Prostate gland (tissue), 2 donors: ENCODE measurements around the gene TNPO3. TPM values are rescaled to one million over a fixed set of nuclear protein-coding genes. Genes with fewer than 3 reads are reported as not detected.
"Not testable (repeated sequence)": the region's sequence is repeated elsewhere in the genome, so short reads cannot be mapped to it uniquely, and the experiment has no call there.

ENCODE experiments used
- DNase-seq: peaks from one replicate; pipeline ENCODE4 v3.0.0-alpha.2; 2019; ENCODE audit warnings: low spot score
- H3K27ac ChIP-seq, 2 donors: fragments of 200-600 bp; sonication (generic); 2 replicates each; pipeline ENCODE4 v1.5.1; 2017 to 2019
- H3K27me3 ChIP-seq: fragments of 200-600 bp; sonication (generic); replicated peaks from 2 replicates; pipeline ENCODE4 v1.5.1; 2019; ENCODE audit not compliant: insufficient read depth
- H3K36me3 ChIP-seq, 2 donors: fragments of 200-600 bp; sonication (generic); 1 replicate in 1 of 2; 2 replicates in 1 of 2; pipeline versions ENCODE4 v1.5.1 to v1.8.1; 2017 to 2019
- H3K4me1 ChIP-seq: fragments of 200-600 bp; sonication (generic); replicated peaks from 2 replicates; pipeline ENCODE4 v1.5.1; 2019
- H3K4me3 ChIP-seq, 2 donors: fragments of 200-600 bp; sonication (generic); 2 replicates each; pipeline ENCODE4 v1.5.1; 2017 to 2019
- H3K9me3 ChIP-seq: fragments of 200-600 bp; sonication (generic); 2 replicates; pipeline ENCODE4 v1.5.1; 2017
- CTCF ChIP-seq, 4 experiments: fragments of 200-600 bp in 2 of 4; fragments of 450-650 bp in 2 of 4; sonication (generic) in 2 of 4; IDR thresholded peaks; 1 replicate in 3 of 4; 2 replicates in 1 of 4; pipeline ENCODE4 v1.5.1; 2016 to 2019; ENCODE audit warnings: antibody characterized with exemption in 4 of 4, mild to moderate bottlenecking in 2 of 4, moderate library complexity in 2 of 4
- POLR2A ChIP-seq: fragments of 450-650 bp; IDR thresholded peaks from one replicate; pipeline ENCODE4 v1.6.1; 2016; ENCODE audit warnings: antibody characterized with exemption, mild to moderate bottlenecking
- POLR2AphosphoS5 ChIP-seq: sonication (generic); formaldehyde crosslinking; IDR thresholded peaks from one replicate; pipeline ENCODE4 v1.6.1; 2017; ENCODE audit warnings: antibody characterized with exemption
- WGBS: methylation state at CpG from one replicate; pipeline ENCODE4 v1.1.5; 2018; 5-methylcytosine and 5-hydroxymethylcytosine counted together
- intact Hi-C: fragments of 100-400 bp; cut with DNase I; formaldehyde crosslinking; loops from one replicate; pipeline ENCODE4 v1.14.2; 2022
- total RNA-seq, 2 donors: library from RNA; depleted of rRNA; stranded (reverse); fragments of >200 nt; gene quantifications; one replicate each; pipeline ENCODE4 v1.1.0, GENCODE V29; 2016

Gene TNPO3
- total RNA-seq, 2 donors from 2014 or later, result 32.2 to 42.3 TPM

GRCh38 chr7:128947854-128948253 is 107.1 kb downstream of the TNPO3 start:
- Histone ChIP-seq H3K27me3 (no peaks in the 10 kb centered on the region), H3K4me3 (no peak overlapping the region), H3K27ac (no peak overlapping the region), H3K9me3 (no peaks in the 10 kb centered on the region), H3K4me1 (no peaks in the 10 kb centered on the region), H3K36me3 (no peaks in the 10 kb centered on the region)
- no peak for DNase-seq
- TF ChIP-seq POLR2A (no peak), POLR2AphosphoS5 (no peak), CTCF (IDR thresholded peaks at IDR 0.05) (no peak)
- WGBS, result 72% methylated on average over 9 of the region's 9 CpGs
- intact Hi-C loops, result no loop called here

- no peaks in the 10 kb centered on the region for H3K36me3 ChIP-seq
- H3K4me3 ChIP-seq, result no peak overlapping the region
- no peak for TF ChIP-seq POLR2A
- no peak for TF ChIP-seq POLR2AphosphoS5
- no peak for TF ChIP-seq CTCF (IDR thresholded peaks at IDR 0.05)
- no peak for DNase-seq
- intact Hi-C loops, result no loop called here
- WGBS, result 75% methylated on average over 22 of the region's 22 CpGs
- H3K4me1 ChIP-seq, result no peaks in the 10 kb centered on the region
- H3K9me3 ChIP-seq, result no peaks in the 10 kb centered on the region
- H3K27me3 ChIP-seq, result no peaks in the 10 kb centered on the region
- no peak overlapping the region for H3K27ac ChIP-seq
These were observed 107.7 kb downstream of the TNPO3 start for GRCh38 chr7:128946936-128947830.

GRCh38 chr7:128945668-128946366 is 109.1 kb downstream of the TNPO3 start:
- DNase-seq, result no peak
- TF ChIP-seq CTCF (IDR thresholded peaks at IDR 0.05) (no peak), POLR2AphosphoS5 (no peak), POLR2A (no peak)
- H3K27me3 ChIP-seq, result no peaks in the 10 kb centered on the region
- no peak overlapping the region for H3K27ac ChIP-seq
- 91% methylated on average over 19 of the region's 21 CpGs for WGBS
- H3K4me1 ChIP-seq, result no peaks in the 10 kb centered on the region
- H3K4me3 ChIP-seq, result no peak overlapping the region
- no peaks in the 10 kb centered on the region for H3K9me3 ChIP-seq
- no peaks in the 10 kb centered on the region for H3K36me3 ChIP-seq
- intact Hi-C loops, result no loop called here

GRCh38 chr7:128944487-128945236 is 110.2 kb downstream of the TNPO3 start:
- Histone ChIP-seq H3K36me3 (no peaks in the 10 kb centered on the region), H3K4me1 (no peaks in the 10 kb centered on the region), H3K27me3 (no peaks in the 10 kb centered on the region), H3K4me3 (no peak overlapping the region), H3K27ac (no peak overlapping the region), H3K9me3 (no peaks in the 10 kb centered on the region)
- WGBS, result 67% methylated on average over 7 of the region's 7 CpGs
- no peak for TF ChIP-seq POLR2A
- TF ChIP-seq CTCF (IDR thresholded peaks at IDR 0.05), result no peak
- TF ChIP-seq POLR2AphosphoS5, result no peak
- DNase-seq, result no peak
- intact Hi-C loops, result no loop called here

GRCh38 chr7:128943251-128943650 is 111.7 kb downstream of the TNPO3 start:
- H3K27me3 ChIP-seq, DNase-seq, intact Hi-C loops, H3K4me3 ChIP-seq, H3K36me3 ChIP-seq, H3K9me3 ChIP-seq, H3K27ac ChIP-seq, H3K4me1 ChIP-seq: not testable (repeated sequence)
- 95% methylated on average over 2 of the region's 2 CpGs for WGBS
